Immature natural killer cell (primary cell): Measurements from ENCODE around the gene SULT4A1. TPM values are rescaled to one million over a fixed set of nuclear protein-coding genes. Genes with fewer than 3 reads are reported as not detected.

Source experiments
- DNase-seq, 3 donors: peaks; one replicate each; pipeline ENCODE4 v3.0.0; 2022; ENCODE audit warnings: mixed read lengths in 1 of 3
- H3K27ac Mint-ChIP-seq, 6 donors: one replicate each; pipeline ENCODE4 v1.8.0; 2020; ENCODE audit warnings: mixed read lengths in 6 of 6, mild to moderate bottlenecking in 5 of 6, inconsistent platforms in 4 of 6, moderate library complexity in 3 of 6
- H3K27me3 Mint-ChIP-seq, 3 donors: one replicate each; pipeline ENCODE4 v1.8.0; 2020 to 2021; ENCODE audit warnings: low read depth in 3 of 3, mild to moderate bottlenecking in 3 of 3, mixed read lengths in 3 of 3, moderate library complexity in 3 of 3, inconsistent platforms in 1 of 3
- H3K36me3 Mint-ChIP-seq, 3 donors: one replicate each; pipeline ENCODE4 v1.8.0; 2020; ENCODE audit warnings: mixed read lengths in 3 of 3, inconsistent platforms in 2 of 3, mild to moderate bottlenecking in 2 of 3
- H3K4me1 Mint-ChIP-seq, 2 donors: one replicate each; pipeline ENCODE4 v1.8.0; 2020; ENCODE audit warnings: inconsistent platforms in 2 of 2, mild to moderate bottlenecking in 2 of 2, mixed read lengths in 2 of 2, moderate library complexity in 1 of 2
- H3K4me3 Mint-ChIP-seq, 5 donors: one replicate each; pipeline ENCODE4 v1.8.0; 2020; ENCODE audit warnings: mild to moderate bottlenecking in 5 of 5, mixed read lengths in 5 of 5, inconsistent platforms in 3 of 5, moderate library complexity in 3 of 5
- H3K9me3 Mint-ChIP-seq, 6 donors: one replicate each; pipeline ENCODE4 v1.8.0; 2020; ENCODE audit warnings: mild to moderate bottlenecking in 6 of 6, mixed read lengths in 6 of 6, inconsistent platforms in 4 of 6, moderate library complexity in 3 of 6
- polyA plus RNA-seq, 3 donors: library from polyadenylated mRNA; unstranded; fragments of 300-500 nt; fragmentation: Illumina TruSeq; gene quantifications; one replicate each; pipeline ENCODE4 v1.2.3, GENCODE V29; 2021

SULT4A1 gene
- polyA plus RNA-seq, 3 donors from 2014 or later = not detected

GRCh38 chr22:43892183-43892894 lies 30.0 kb upstream of the SULT4A1 start:
- Mint-ChIP-seq H3K36me3 (no peaks in the 10 kb centered on the region), H3K27me3 (peaks cover 3 to 10% (median 8%) of the 10 kb centered on the region in 3 donors), H3K27ac (no peak overlapping the region), H3K9me3 (no peaks in the 10 kb centered on the region), H3K4me1 (no peaks in the 10 kb centered on the region), H3K4me3 (no peak overlapping the region)
- no peak for DNase-seq

- no peaks in the 10 kb centered on the region for H3K4me1 Mint-ChIP-seq
- no peak within 1 kb of the TSS for H3K4me3 Mint-ChIP-seq
- no peak within 1 kb of the TSS for H3K27ac Mint-ChIP-seq
- no peak for DNase-seq
- peaks cover 1 to 10% (median 8%) of the 10 kb centered on the region in 3 donors for H3K27me3 Mint-ChIP-seq
- no peaks in the 10 kb centered on the region for H3K36me3 Mint-ChIP-seq
- H3K9me3 Mint-ChIP-seq = no peaks in the 10 kb centered on the region
Observed at GRCh38 chr22:43891360-43892182, 29.3 kb upstream of the SULT4A1 start, which contains the start of gene PNPLA5. Gene PNPLA5, minus strand, starts transcription at chr22:43892013. Its CDS starts 133 bp downstream, at chr22:43891880.

- no peak for DNase-seq
- no peaks in the 10 kb centered on the region for H3K4me1 Mint-ChIP-seq
- H3K27ac Mint-ChIP-seq = no peak overlapping the region
- no peaks in the 10 kb centered on the region for H3K9me3 Mint-ChIP-seq
- H3K27me3 Mint-ChIP-seq = peaks cover 1 to 11% (median 8%) of the 10 kb centered on the region in 3 donors
- no peaks in the 10 kb centered on the region for H3K36me3 Mint-ChIP-seq
- H3K4me3 Mint-ChIP-seq = no peak overlapping the region
Observed at GRCh38 chr22:43890901-43891331, 28.6 kb upstream of the SULT4A1 start.

GRCh38 chr22:43889860-43890253 lies 27.5 kb upstream of the SULT4A1 start:
- Mint-ChIP-seq H3K36me3 (no peaks in the 10 kb centered on the region), H3K4me3 (no peak overlapping the region), H3K4me1 (peaks cover 0 to under 1% of the 10 kb centered on the region in 2 donors), H3K27ac (no peak overlapping the region), H3K9me3 (no peaks in the 10 kb centered on the region), H3K27me3 (peaks cover 3 to 11% (median 8%) of the 10 kb centered on the region in 3 donors)
- DNase-seq = no peak

GRCh38 chr22:43889201-43889859 lies 27.0 kb upstream of the SULT4A1 start:
- no peak for DNase-seq
- Mint-ChIP-seq H3K4me3 (no peak overlapping the region), H3K4me1 (peaks cover 4 to 5% of the 10 kb centered on the region in 2 donors), H3K27ac (no peak overlapping the region), H3K36me3 (no peaks in the 10 kb centered on the region), H3K27me3 (peaks cover 3 to 11% (median 10%) of the 10 kb centered on the region in 3 donors), H3K9me3 (no peaks in the 10 kb centered on the region)

DNA sequence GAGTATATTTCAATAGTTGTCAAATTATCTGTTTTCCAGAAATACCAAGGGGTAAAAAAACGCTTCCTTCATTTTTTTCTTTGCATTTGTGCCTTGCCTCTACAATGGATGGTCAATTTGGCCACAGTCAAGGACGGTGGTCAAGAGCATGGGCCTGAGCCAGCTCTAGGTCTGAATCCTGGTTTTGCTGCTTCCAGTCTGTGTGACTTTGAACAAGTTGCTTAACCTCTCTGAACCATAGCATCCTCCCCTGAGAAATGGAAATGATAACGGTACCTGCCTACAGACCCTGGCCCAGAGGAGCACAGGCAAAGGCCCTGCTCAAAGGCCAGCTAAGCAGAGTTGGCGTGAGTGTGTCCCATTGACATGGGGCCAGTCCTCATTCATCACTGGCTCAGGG lies 26.4 kb upstream of the SULT4A1 start:
- Mint-ChIP-seq H3K27me3 (peaks cover 3 to 11% (median 10%) of the 10 kb centered on the region in 3 donors), H3K27ac (no peak overlapping the region), H3K9me3 (no peaks in the 10 kb centered on the region), H3K4me1 (peaks cover 4 to 9% of the 10 kb centered on the region in 2 donors), H3K36me3 (no peaks in the 10 kb centered on the region), H3K4me3 (no peak overlapping the region)
- DNase-seq = no peak

DNA sequence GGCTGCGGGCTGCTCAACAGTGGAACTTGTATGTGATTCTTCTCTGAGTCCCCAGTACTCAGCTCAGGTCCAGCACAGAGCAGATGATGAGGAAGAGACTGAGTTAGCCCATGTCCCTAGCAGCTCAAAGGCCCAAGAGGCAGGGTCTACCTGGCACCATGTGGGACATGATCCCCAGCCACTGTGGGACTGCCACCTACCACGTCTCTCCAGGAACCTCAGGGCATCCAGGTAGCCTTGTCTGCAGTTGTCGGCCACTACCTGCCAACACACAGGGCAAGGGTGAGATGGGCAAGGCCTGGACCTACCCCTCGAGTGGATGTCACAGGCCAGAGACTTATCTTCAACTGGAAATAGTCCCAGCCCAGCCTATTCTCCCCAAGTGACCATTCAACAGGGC lies 25.1 kb upstream of the SULT4A1 start:
- H3K36me3 Mint-ChIP-seq = no peaks in the 10 kb centered on the region
- no peaks in the 10 kb centered on the region for H3K9me3 Mint-ChIP-seq
- no peak overlapping the region for H3K4me3 Mint-ChIP-seq
- peaks cover 3 to 9% (median 8%) of the 10 kb centered on the region in 3 donors for H3K27me3 Mint-ChIP-seq
- H3K27ac Mint-ChIP-seq = no peak overlapping the region
- peaks cover 6 to 9% of the 10 kb centered on the region in 2 donors for H3K4me1 Mint-ChIP-seq
- no peak for DNase-seq

DNA sequence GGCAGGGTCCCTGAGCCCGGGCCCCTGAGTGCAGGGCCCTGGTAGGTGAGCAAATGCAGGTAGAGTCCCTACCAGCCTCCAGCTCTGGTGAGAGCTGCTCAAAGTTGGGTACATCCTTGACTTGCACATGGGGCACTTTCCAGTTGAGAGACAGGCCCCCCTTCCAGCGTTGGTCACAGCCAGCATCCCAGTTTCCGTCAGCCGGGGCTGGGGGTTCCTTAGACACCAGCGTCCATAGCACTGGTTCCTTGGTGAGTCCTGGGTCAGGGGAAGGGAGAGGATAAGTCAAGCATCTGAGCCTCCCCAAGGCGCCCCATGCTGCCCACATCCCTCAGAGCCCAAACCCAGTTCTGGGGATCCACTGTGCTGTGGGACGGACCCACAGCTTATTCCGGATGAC lies 23.9 kb upstream of the SULT4A1 start:
- Mint-ChIP-seq H3K4me3 (no peak overlapping the region), H3K36me3 (no peaks in the 10 kb centered on the region), H3K27me3 (peaks cover 3 to 9% (median 7%) of the 10 kb centered on the region in 3 donors), H3K4me1 (peaks cover 6 to 9% of the 10 kb centered on the region in 2 donors), H3K27ac (no peak overlapping the region), H3K9me3 (no peaks in the 10 kb centered on the region)
- DNase-seq = no peak

DNA sequence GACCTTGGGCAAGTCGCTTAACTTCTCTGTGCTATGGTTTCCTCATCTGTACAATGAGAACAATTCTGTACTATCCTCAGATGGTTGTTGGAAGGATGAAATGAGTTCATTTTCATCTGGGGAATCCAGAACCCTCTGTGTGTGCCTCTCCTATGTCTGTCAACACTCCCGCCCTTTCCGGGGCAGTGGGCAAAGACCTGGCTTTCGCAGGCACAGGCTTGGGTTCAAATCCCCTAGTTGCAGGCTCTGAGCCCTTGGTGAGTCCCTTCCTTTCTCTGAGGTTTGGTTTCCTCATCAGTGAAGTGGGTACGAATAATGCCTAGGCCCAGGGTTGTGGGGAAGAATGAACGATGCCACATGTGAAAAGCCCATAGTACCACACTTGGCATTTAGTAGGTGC lies 23.5 kb upstream of the SULT4A1 start:
- peak overlapping the region in 1 of 5 donors; percentile 48 for H3K4me3 Mint-ChIP-seq
- peaks cover 3 to 9% (median 7%) of the 10 kb centered on the region in 3 donors for H3K27me3 Mint-ChIP-seq
- H3K27ac Mint-ChIP-seq = no peak overlapping the region
- DNase-seq = no peak
- H3K9me3 Mint-ChIP-seq = no peaks in the 10 kb centered on the region
- no peaks in the 10 kb centered on the region for H3K36me3 Mint-ChIP-seq
- H3K4me1 Mint-ChIP-seq = peaks cover 6 to 9% of the 10 kb centered on the region in 2 donors

DNA sequence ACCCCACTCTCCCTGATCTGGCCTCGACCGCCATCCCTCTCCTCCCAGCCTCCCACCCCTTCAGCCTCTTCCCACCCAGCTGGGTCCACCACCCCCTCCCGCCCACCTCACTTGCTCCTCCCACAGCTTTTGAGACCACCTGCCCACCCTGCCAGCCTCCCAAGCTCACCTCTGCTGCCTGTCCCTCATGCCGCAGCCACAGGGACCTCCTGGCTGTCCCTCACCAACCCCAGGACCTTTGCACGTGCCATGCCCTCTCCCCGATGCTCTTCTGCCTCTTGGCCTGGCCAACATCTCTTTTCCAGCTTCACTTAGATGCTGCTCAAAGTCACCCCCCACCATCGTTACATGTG lies 23.0 kb upstream of the SULT4A1 start:
- peak overlapping the region in 2 of 5 donors; percentile 14 to 48 for H3K4me3 Mint-ChIP-seq
- H3K27ac Mint-ChIP-seq = no peak overlapping the region
- no peak for DNase-seq
- H3K27me3 Mint-ChIP-seq = peaks cover 3 to 9% (median 5%) of the 10 kb centered on the region in 3 donors
- H3K9me3 Mint-ChIP-seq = no peaks in the 10 kb centered on the region
- no peaks in the 10 kb centered on the region for H3K36me3 Mint-ChIP-seq
- peaks cover 6 to 9% of the 10 kb centered on the region in 2 donors for H3K4me1 Mint-ChIP-seq

- Mint-ChIP-seq H3K27ac (no peak overlapping the region), H3K36me3 (no peaks in the 10 kb centered on the region), H3K27me3 (peaks cover 2 to 9% (median 3%) of the 10 kb centered on the region in 3 donors), H3K4me3 (peak overlapping the region in 2 of 5 donors; percentile 0 to 26), H3K4me1 (peaks cover 6 to 9% of the 10 kb centered on the region in 2 donors), H3K9me3 (no peaks in the 10 kb centered on the region)
- DNase-seq = peak in 2 of 3 donors; percentile 12 to 27
Observed at GRCh38 chr22:43884600-43885318, 22.4 kb upstream of the SULT4A1 start.

DNA sequence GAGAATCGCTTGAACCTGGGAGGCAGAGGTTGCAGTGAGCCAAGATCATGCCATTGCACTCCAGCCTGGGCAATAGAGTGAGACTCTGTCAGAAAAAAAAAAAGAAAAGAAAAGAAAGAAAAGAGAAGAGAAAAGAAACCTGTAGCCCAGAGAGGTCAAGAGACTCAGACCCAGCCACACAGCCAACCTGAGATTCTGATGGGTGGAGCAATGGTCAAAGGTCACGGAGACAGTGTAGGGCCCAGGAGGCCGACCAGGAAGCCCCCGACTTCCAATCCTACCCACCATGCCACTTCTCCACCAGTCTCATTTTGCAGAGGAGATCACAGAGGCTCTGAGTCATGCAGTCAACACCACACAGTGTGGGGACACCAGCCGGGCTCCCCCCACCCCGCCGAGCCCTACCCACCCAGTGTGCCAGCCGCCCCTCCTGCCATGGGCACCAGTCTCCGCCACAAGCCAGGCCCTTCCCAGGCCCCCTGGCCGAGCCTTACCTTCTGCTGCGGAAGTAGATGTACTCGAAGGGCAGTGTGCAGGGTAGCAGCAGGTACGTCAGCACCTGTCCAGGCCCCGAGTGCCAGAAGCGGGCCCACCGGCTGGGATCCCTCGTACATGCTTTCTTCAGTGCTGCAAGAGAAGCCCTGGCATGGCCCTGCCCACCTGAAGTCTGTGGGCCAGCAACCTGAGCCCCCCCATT lies 21.6 kb upstream of the SULT4A1 start:
- Mint-ChIP-seq H3K27ac (no peak overlapping the region), H3K4me3 (peak overlapping the region in 2 of 5 donors; percentile 0 to 1), H3K27me3 (peaks cover 2 to 11% (median 3%) of the 10 kb centered on the region in 3 donors), H3K36me3 (no peaks in the 10 kb centered on the region), H3K9me3 (no peaks in the 10 kb centered on the region), H3K4me1 (peaks cover 6 to 9% of the 10 kb centered on the region in 2 donors)
- no peak for DNase-seq
